K562 (cell line): Measurements from ENCODE around the gene MATN1. TPM values are rescaled to one million over a fixed set of nuclear protein-coding genes. Genes with fewer than 3 reads are reported as not detected.

ENCODE experiments used
- ATAC-seq: fragments of 200-7000 bp; cut with Tn5 transposase; 3 replicates; pipeline ENCODE4 v1.9.1; 2020; ENCODE audit warnings: moderate library complexity
- BruUV-seq: library from RNA; stranded (reverse); fragments of 400-500 nt; replicated peaks from 2 replicates; lab custom pipeline; 2021; lab: Mats Ljungman, UMichigan
- CTCF ChIA-PET: fragments of 300-600 bp; formaldehyde crosslinking; extraction: SDS; loops from one replicate; lab custom pipeline; 2021; ENCODE audit warnings: low intra/inter-chr PET ratio; lab: Yijun Ruan, JAX
- POLR2A ChIA-PET: fragments of 300-600, 350-650 bp; sonication (Branson Sonifier 250); formaldehyde crosslinking; extraction: SDS; loops from one replicate; lab custom pipeline; 2021; ENCODE audit warnings: antibody characterized with exemption, inconsistent platforms; lab: Yijun Ruan, JAX
- DNase-seq, 4 experiments: peaks; one replicate each; pipeline versions ENCODE4 v3.0.0 to v3.0.0-alpha.2; 2011 to 2018; ENCODE audit warnings: low spot score in 3 of 4, mixed read lengths in 3 of 4; ENCODE audit errors: extremely low read depth in 1 of 4
- FAIRE-seq: peaks from 2 replicates; lab custom pipeline; 2011; peaks lifted over from hg19 to GRCh38; lab: Jason Lieb, UNC
- H2AFZ ChIP-seq: 2 replicates; pipeline ENCODE4 v1.6.0; 2011; ENCODE audit warnings: low read depth, low read length, control low read depth, inconsistent platforms
- H3K27ac ChIP-seq: fragments of 200-600 bp; 3 replicates; pipeline ENCODE4 v1.8.0; 2011; ENCODE audit warnings: low read depth, mild to moderate bottlenecking, control low read depth, inconsistent platforms, low read length, moderate library complexity, mixed read lengths; ENCODE audit errors: extremely low read depth
- H3K27me3 ChIP-seq, 2 experiments: fragments of 300-600 bp in 1 of 2; 2 replicates in 1 of 2; 3 replicates in 1 of 2; pipeline versions ENCODE4 v1.6.0 to v1.8.0; 2011; ENCODE audit warnings: inconsistent platforms in 2 of 2, low read length in 2 of 2, mild to moderate bottlenecking in 1 of 2, mixed read lengths in 1 of 2, moderate library complexity in 1 of 2; ENCODE audit not compliant: control insufficient read depth in 2 of 2, insufficient read depth in 2 of 2
- H3K36me3 ChIP-seq: fragments of 300-600 bp; 3 replicates; pipeline ENCODE4 v1.8.0; 2011; ENCODE audit warnings: mild to moderate bottlenecking, low read length, inconsistent platforms; ENCODE audit not compliant: control insufficient read depth, insufficient read depth
- H3K4me1 ChIP-seq, 2 experiments: fragments of 200-600 bp in 1 of 2; replicated peaks in 1 of 2; 2 replicates in 1 of 2; 3 replicates in 1 of 2; pipeline versions ENCODE4 v1.5.1 to v1.8.0; 2011; ENCODE audit warnings: inconsistent platforms in 2 of 2, low read length in 2 of 2, mild to moderate bottlenecking in 1 of 2, mixed read lengths in 1 of 2, moderate library complexity in 1 of 2; ENCODE audit not compliant: control insufficient read depth in 2 of 2, insufficient read depth in 2 of 2
- H3K4me2 ChIP-seq: 2 replicates; pipeline ENCODE4 v1.6.1; 2011; ENCODE audit warnings: low read length, control low read depth, inconsistent platforms, mixed read lengths; ENCODE audit not compliant: insufficient read depth
- H3K4me3 ChIP-seq: fragments of 200-600 bp; sonication (generic), shearing (Covaris generic); 2 replicates; pipeline ENCODE4 v1.5.1; 2016; ENCODE audit warnings: control low read depth, inconsistent platforms
- H3K79me2 ChIP-seq: fragments of 200-600 bp; 3 replicates; pipeline ENCODE4 v1.8.0; 2011; ENCODE audit warnings: low read length, inconsistent platforms; ENCODE audit not compliant: control insufficient read depth, insufficient read depth
- H3K9ac ChIP-seq, 2 experiments: 2 replicates each; pipeline versions ENCODE4 v1.6.0 to v1.6.1; 2011; ENCODE audit warnings: low read depth in 2 of 2, low read length in 2 of 2, control low read depth in 1 of 2, inconsistent platforms in 1 of 2, mild to moderate bottlenecking in 1 of 2, mixed read lengths in 1 of 2; ENCODE audit not compliant: insufficient read depth in 1 of 2
- H3K9me1 ChIP-seq: one replicate; pipeline ENCODE4 v1.6.0; 2011; ENCODE audit warnings: inconsistent platforms, mild to moderate bottlenecking, low read length, moderate library complexity; ENCODE audit not compliant: control insufficient read depth, insufficient read depth
- H3K9me3 ChIP-seq: replicated peaks from 2 replicates; pipeline ENCODE4 v1.5.1; 2011; ENCODE audit warnings: low read depth, low read length, inconsistent platforms; ENCODE audit not compliant: control insufficient read depth, insufficient read depth
- H4K20me1 ChIP-seq: replicated peaks from 2 replicates; pipeline ENCODE4 v1.6.1; 2011; ENCODE audit warnings: low read length, inconsistent platforms, mixed read lengths; ENCODE audit not compliant: control insufficient read depth, insufficient read depth
- ATF3 ChIP-seq, 2 experiments: fragments of 450-650 bp in 1 of 2; sonication (generic) in 1 of 2; formaldehyde crosslinking in 1 of 2; IDR thresholded peaks in 1 of 2; conservative IDR thresholded peaks in 1 of 2; 2 replicates each; pipeline versions ENCODE4 v1.6.1 to v1.8.1; 2016 to 2023; ENCODE audit warnings: mild to moderate bottlenecking in 2 of 2, moderate library complexity in 2 of 2, inconsistent platforms in 1 of 2, missing genetic modification reagents in 1 of 2
- BCOR ChIP-seq: fragments of 450-650 bp; IDR thresholded peaks from 2 replicates; pipeline ENCODE4 v1.6.1; 2016
- DACH1 ChIP-seq: fragments of 450-650 bp; IDR thresholded peaks from 2 replicates; pipeline ENCODE4 v1.6.1; 2018; ENCODE audit not compliant: partially characterized antibody
- MAFF ChIP-seq: IDR thresholded peaks from 2 replicates; pipeline ENCODE4 v1.6.1; 2012; ENCODE audit warnings: low read length, improper control_type of control experiment
- NR2F6 ChIP-seq: fragments of 450-650 bp; formaldehyde crosslinking; IDR thresholded peaks from 2 replicates; pipeline ENCODE4 v1.4.0; 2020; ENCODE audit warnings: mild to moderate bottlenecking
- RAD21 ChIP-seq, 2 experiments: fragments of 250-450 bp in 1 of 2; fragments of 450-650 bp in 1 of 2; sonication (Bioruptor Pico) in 1 of 2; formaldehyde crosslinking in 1 of 2; IDR thresholded peaks in 1 of 2; conservative IDR thresholded peaks in 1 of 2; 2 replicates each; pipeline versions ENCODE4 v1.4.0 to v1.8.0; 2020 to 2022; ENCODE audit warnings: mild to moderate bottlenecking in 2 of 2, moderate library complexity in 1 of 2
- SAFB ChIP-seq: fragments of 200-400 bp; formaldehyde crosslinking; IDR thresholded peaks from 2 replicates; pipeline ENCODE4 v1.6.1; 2017; ENCODE audit warnings: low read depth, low read length, borderline replicate concordance
- SMAD4 ChIP-seq: fragments of 250-450 bp; sonication (Bioruptor Pico); conservative IDR thresholded peaks from 2 replicates; pipeline ENCODE4 v1.8.0; 2021; ENCODE audit warnings: inconsistent platforms, mild to moderate bottlenecking, moderate library complexity
- SREBF2 ChIP-seq: sonication (generic); formaldehyde crosslinking; IDR thresholded peaks from 2 replicates; pipeline ENCODE4 v1.4.0; 2020; ENCODE audit warnings: mild to moderate bottlenecking, missing genetic modification reagents
- TOE1 ChIP-seq, 2 experiments: fragments of 450-650 bp in 1 of 2; sonication (generic) in 1 of 2; formaldehyde crosslinking in 1 of 2; IDR thresholded peaks; 2 replicates each; pipeline versions ENCODE4 v1.7.1 to v1.8.0; 2016 to 2022; ENCODE audit warnings: borderline replicate concordance in 2 of 2, mild to moderate bottlenecking in 2 of 2, antibody characterized with exemption in 1 of 2, inconsistent platforms in 1 of 2, low read depth in 1 of 2, missing genetic modification reagents in 1 of 2, moderate library complexity in 1 of 2
- ZC3H11A ChIP-seq: IDR thresholded peaks from 2 replicates; pipeline ENCODE4 v1.6.1; 2012; ENCODE audit warnings: low read depth, low read length, improper control_type of control experiment
- ZC3H4 ChIP-seq: sonication (generic); formaldehyde crosslinking; IDR thresholded peaks from 2 replicates; pipeline ENCODE4 v1.9.0; 2021; ENCODE audit warnings: missing genetic modification reagents, borderline replicate concordance
- ZNF354B ChIP-seq: fragments of 250-450 bp; sonication (Bioruptor Pico); IDR thresholded peaks from 2 replicates; pipeline ENCODE4 v1.4.0; 2020
- ZNF589 ChIP-seq: fragments of 200-800 bp; sonication (Bioruptor generic); IDR thresholded peaks from 2 replicates; pipeline ENCODE4 v1.6.1; 2016; ENCODE audit warnings: low read depth, missing genetic modification characterization, missing compliant biosample characterization
- WGBS: fragments of 100-300 bp; shearing (Covaris generic); methylation state at CpG from one replicate; pipeline ENCODE4 v1.1.6; 2016; ENCODE audit warnings: low coverage, mixed read lengths; ENCODE audit not compliant: insufficient coverage; ENCODE audit errors: missing lambda C conversion rate; 5-methylcytosine and 5-hydroxymethylcytosine counted together
- in situ Hi-C: fragments of 300-500 bp; cut with MboI; formaldehyde crosslinking; loops from 4 replicates; pipeline ENCODE4 v1.15.0; 2018; ENCODE audit warnings: inconsistent platforms, mixed read lengths
- intact Hi-C: fragments of 100-400 bp; cut with micrococcal nuclease; formaldehyde crosslinking; loops from 2 replicates; pipeline ENCODE4 v1.14.2; 2022
- polyA plus RNA-seq, 8 experiments: library from polyadenylated mRNA; depleted of rRNA in 4 of 8; stranded (reverse) in 5 of 8; unstranded in 3 of 8; fragments of >200 nt; fragmentation: Nextera tagmentation in 2 of 8; fragmentation: Illumina TruSeq in 1 of 8; extraction: Ambion mirVana in 2 of 8; extraction: Trizol in 1 of 8; gene quantifications; 2 replicates each; pipeline versions ENCODE4 v1.2.1 to v1.2.3, GENCODE V29; 2011 to 2014; ENCODE audit warnings: inconsistent platforms in 1 of 8, missing spikeins in 1 of 8
- total RNA-seq, 7 experiments: library from RNA; depleted of rRNA in 6 of 7; stranded (reverse); fragments of >200 nt in 6 of 7; fragmentation: Illumina TruSeq in 2 of 7; extraction: Trizol in 2 of 7; gene quantifications; 2 replicates each; pipeline versions ENCODE4 v1.2.1 to v1.2.3, GENCODE V29; 2011 to 2021; ENCODE audit warnings: low replicate concordance in 1 of 7
- TF ChIP-seq, protein P1 (sequence below): fragments of 450-650 bp; IDR thresholded peaks from 2 replicates; pipeline ENCODE4 v1.6.1; 2016; ENCODE audit warnings: mild to moderate bottlenecking
- TF ChIP-seq, protein P2 (sequence below): fragments of 450-650 bp; formaldehyde crosslinking; IDR thresholded peaks from 2 replicates; pipeline ENCODE4 v1.4.0; 2020; ENCODE audit warnings: mild to moderate bottlenecking, moderate library complexity

The MATN1 gene
- total and polyA plus RNA-seq, 9 of the 15 experiments (the other 6 are each of a cell fraction or from before 2014, with no cell fraction given) = 0.10 to 2.3 (median 1.2) TPM

DNA sequence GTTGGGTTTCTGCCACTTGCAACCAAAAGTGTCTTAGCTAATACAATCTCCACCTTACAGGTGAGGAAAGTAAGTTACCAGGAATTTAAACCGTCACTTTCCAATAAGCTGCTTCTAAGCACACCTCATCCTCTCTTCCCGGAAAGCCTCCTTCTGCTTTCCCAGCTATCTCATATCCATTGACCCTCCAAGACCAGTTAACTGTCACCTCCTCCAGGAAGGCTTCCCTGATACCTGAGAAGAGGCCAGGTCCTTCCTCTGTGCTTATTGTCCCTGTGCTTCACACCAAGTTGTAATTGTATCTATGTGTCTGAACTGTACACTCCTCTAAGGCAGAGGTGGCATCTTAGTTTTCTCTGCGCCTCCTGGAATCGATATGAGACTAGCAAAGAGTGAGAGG is 11.2 kb upstream of the MATN1 start (continued):
- TF ChIP-seq, protein P1, sequence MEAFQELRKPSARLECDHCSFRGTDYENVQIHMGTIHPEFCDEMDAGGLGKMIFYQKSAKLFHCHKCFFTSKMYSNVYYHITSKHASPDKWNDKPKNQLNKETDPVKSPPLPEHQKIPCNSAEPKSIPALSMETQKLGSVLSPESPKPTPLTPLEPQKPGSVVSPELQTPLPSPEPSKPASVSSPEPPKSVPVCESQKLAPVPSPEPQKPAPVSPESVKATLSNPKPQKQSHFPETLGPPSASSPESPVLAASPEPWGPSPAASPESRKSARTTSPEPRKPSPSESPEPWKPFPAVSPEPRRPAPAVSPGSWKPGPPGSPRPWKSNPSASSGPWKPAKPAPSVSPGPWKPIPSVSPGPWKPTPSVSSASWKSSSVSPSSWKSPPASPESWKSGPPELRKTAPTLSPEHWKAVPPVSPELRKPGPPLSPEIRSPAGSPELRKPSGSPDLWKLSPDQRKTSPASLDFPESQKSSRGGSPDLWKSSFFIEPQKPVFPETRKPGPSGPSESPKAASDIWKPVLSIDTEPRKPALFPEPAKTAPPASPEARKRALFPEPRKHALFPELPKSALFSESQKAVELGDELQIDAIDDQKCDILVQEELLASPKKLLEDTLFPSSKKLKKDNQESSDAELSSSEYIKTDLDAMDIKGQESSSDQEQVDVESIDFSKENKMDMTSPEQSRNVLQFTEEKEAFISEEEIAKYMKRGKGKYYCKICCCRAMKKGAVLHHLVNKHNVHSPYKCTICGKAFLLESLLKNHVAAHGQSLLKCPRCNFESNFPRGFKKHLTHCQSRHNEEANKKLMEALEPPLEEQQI = no peak
- TF ChIP-seq NR2F6 (no peak), DACH1 (no peak), ZNF589 (CRISPR knock-in tag) (no peak), ZC3H4 (CRISPR knock-in tag) (no peak), ZC3H11A (no peak), BCOR (peak; percentile 92)
- TF ChIP-seq, all 486 proteins: peak for 10

DNA sequence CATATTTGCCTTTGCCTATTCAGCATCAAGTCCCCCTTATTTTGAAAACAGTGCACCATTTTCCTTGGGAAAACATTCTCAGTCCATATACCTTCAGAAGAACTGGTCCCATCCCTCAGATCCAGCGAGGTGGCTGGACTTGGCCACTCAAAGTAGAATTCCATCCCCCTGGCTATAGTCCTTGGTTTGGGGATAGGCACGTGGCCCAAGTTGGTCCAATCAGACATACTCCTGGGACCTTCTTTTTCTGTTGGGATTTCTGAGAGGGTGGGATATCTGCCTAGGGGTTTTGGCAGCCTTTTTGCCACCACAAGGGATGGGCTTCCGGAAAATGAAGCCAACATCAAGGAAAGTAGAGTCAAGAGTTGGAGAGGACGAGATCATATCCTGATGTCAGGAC is 10.7 kb upstream of the MATN1 start:
- no peak for FAIRE-seq
- CTCF ChIA-PET = no interaction called here
- no peak for TF ChIP-seq MAFF
- no peak for TF ChIP-seq BCOR
- TF ChIP-seq ZNF354B = no peak
- TF ChIP-seq, protein P2, sequence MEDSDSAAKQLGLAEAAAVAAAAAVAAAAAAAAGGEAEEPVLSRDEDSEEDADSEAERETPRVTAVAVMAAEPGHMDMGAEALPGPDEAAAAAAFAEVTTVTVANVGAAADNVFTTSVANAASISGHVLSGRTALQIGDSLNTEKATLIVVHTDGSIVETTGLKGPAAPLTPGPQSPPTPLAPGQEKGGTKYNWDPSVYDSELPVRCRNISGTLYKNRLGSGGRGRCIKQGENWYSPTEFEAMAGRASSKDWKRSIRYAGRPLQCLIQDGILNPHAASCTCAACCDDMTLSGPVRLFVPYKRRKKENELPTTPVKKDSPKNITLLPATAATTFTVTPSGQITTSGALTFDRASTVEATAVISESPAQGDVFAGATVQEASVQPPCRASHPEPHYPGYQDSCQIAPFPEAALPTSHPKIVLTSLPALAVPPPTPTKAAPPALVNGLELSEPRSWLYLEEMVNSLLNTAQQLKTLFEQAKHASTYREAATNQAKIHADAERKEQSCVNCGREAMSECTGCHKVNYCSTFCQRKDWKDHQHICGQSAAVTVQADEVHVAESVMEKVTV (CRISPR knock-in tag) = 0 out of 2 replicates have a peak, but pooled peaks have one; percentile 18
- no peak for TF ChIP-seq SREBF2 (CRISPR knock-in tag)
- TF ChIP-seq SAFB = no peak
- no peak for TF ChIP-seq RAD21 (CRISPR knock-in tag; conservative IDR thresholded peaks at IDR 0.05 in 1 of 2, IDR thresholded peaks at IDR 0.05 in 1 of 2)
- 0 out of 2 replicates have a peak, but pooled peaks have one; percentile 17 for TF ChIP-seq SMAD4 (CRISPR knock-in tag)
- TF ChIP-seq TOE1 (IDR thresholded peaks at IDR 0.05; ENCODE audit: borderline replicate concordance) = no peak
- no peak for TF ChIP-seq TOE1 (CRISPR knock-in tag; IDR thresholded peaks at IDR 0.05; ENCODE audit: borderline replicate concordance, low read depth)
- no peak for TF ChIP-seq ATF3 (IDR thresholded peaks at IDR 0.05)
- TF ChIP-seq ATF3 (CRISPR knock-in tag; conservative IDR thresholded peaks at IDR 0.05) = no peak

More for the DNA sequence above, 10.7 kb upstream of the MATN1 start:
- Histone ChIP-seq H3K79me2 (no peaks in the 10 kb centered on the region), H3K4me1 (peaks cover 42 to 58% of the 10 kb centered on the region in 2 experiments), H3K9me3 (peaks cover 9% of the 10 kb centered on the region), H3K36me3 (peaks cover 5% of the 10 kb centered on the region; the same call in 2 of the 3 replicates), H3K27me3 (no peaks in the 10 kb centered on the region), H4K20me1 (no peaks in the 10 kb centered on the region), H3K27ac (0 out of 3 replicates have a peak overlapping the region, but pooled peaks have one; percentile 15), H3K9ac (no peak overlapping the region), H3K9me1 (no peaks in the 10 kb centered on the region), H3K4me2 (no peak overlapping the region), H3K4me3 (no peak overlapping the region), H2AFZ (no peak overlapping the region)
- POLR2A ChIA-PET = interaction anchor here (0.7 to 4.7 kb wide), 5 partner anchors 10 to 255 kb away, joined by 3 to 51 read pairs (median 3); no protein-coding TSS in a partner anchor
- no TSS peak for BruUV-seq
- WGBS = 70% methylated on average over 4 of the region's 4 CpGs
- DNase-seq (no peak), ATAC-seq (no peak)
- intact Hi-C loops = no loop called here
- in situ Hi-C loops = no loop called here
